ENCODE measurements around the gene CD200R1L.

CD200R1L gene

GRCh38 chr3:112818289-112818688 lies 28.4 kb downstream of the CD200R1L start:
- no peak for DNase-seq (ENCODE audit: low read depth)

GRCh38 chr3:112817797-112818196 lies 28.9 kb downstream of the CD200R1L start:
- DNase-seq (ENCODE audit: low read depth): no peak

GRCh38 chr3:112817271-112817670 lies 29.4 kb downstream of the CD200R1L start:
- DNase-seq (ENCODE audit: low read depth): no peak

DNA sequence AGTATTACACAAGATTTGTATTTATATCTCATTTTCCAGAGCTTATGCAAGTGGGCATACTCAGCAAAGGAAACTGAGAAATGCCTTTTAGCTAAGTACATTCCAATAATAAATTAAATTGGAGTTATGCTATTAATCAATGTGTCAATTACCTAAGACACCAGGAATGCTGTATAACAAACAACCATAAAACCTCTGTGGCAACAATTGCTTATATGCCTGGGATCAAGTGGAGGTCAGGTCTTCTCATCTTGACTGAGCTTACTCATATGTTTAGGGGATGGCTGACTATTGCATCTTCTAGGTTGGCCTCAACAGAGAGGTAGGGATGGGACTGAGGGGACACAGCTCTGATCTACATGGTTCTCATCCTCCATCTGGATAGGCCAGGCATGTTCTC lies 30.7 kb downstream of the CD200R1L start:
- DNase-seq (ENCODE audit: low read depth): no peak

- DNase-seq (ENCODE audit: low read depth): peak; percentile 63
Observed at GRCh38 chr3:112814266-112814665, 32.4 kb downstream of the CD200R1L start.

GRCh38 chr3:112813723-112814171 lies 32.9 kb downstream of the CD200R1L start:
- DNase-seq (ENCODE audit: low read depth): no peak

- no peak for DNase-seq (ENCODE audit: low read depth)
Observed at GRCh38 chr3:112813016-112813415, 33.6 kb downstream of the CD200R1L start.

DNA sequence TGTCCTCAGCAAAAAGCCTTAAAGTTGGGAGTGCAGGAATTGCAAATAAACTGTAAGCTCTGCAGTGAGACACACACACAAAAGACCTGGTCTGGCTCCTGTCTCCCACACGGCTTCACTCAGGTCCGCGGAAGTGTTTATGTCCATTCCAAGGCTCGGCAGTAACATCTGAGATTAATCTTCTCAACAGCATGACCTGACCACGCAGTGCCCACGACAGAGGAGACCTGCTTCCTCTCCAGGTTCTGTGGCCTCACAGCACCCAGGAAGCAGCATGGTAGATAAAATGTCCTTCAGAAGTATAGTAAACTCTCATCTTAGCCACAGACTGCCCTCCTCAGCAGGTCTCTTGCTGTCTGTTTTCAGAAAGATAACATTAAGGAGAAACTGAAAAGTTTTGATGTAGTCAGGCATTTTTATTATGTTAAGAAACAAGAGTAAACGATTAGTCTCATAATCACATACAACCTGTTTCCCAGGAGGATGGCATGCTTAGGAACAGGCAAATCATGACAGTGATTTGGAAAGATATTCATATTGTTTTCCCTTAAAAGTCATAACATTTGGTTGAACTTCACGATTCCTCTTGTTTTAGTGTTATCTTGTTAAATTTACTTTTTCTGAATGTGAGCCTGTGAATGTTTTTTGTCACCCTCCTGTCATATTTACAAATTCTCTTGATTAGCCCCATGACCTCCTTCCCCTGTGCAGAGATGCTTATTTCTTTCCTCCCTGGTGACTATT lies 34.6 kb downstream of the CD200R1L start:
- no peak for DNase-seq (ENCODE audit: low read depth)

DNA sequence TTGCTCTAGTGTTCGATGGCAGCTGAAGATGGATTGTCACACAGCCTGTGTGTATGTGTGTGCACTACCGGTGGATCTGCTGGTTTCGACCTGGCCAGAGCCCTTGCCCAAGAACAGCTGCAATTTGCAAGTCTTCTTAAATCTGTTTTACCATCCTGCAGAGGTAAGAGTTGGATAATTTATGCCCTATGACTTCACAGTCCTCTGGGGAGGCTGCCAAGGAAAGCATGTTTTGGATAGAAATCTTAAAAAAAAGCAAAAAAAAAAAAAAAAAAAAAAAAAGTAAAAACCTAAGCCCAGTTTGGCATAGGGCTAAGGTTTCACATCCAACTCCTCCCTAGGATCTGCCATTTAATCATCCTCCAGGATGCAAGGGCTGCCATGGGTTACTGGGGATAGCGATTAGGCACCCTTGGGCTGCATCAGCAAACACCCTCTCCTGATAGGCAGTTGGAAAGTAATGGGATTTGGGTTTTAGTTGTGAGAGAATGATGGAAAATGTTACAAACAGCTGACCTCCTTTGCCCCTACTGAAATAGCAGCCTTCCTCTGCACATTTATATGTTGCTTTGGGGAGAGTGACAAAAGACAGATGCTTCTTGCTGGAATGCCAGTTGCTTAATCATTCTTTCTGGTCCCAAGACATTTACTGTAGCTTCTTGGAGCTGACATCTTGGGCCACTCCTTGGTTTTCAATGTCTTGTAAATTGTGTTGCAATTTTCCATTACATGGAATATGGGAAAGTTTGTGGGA lies 35.4 kb downstream of the CD200R1L start:
- DNase-seq (ENCODE audit: low read depth): no peak

DNA sequence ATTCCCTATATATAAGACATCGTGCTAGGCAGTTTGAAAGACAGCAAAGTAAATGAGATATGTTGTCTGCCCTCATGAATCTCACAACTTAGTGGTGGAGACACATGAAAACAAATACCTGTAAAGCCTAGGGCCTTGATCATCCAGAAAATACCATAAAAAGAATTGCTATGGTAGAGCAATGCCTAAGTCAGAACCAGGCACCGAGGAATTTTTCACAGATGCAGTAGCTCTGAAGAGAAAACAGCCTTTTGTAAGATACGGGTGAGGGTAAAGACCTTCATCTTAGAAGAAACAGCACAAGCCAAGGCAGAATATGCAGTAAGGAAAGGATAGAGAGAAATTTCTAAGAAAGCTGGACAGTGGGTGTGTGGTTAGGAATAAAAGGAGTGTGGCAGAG lies 36.1 kb downstream of the CD200R1L start:
- no peak for DNase-seq (ENCODE audit: low read depth)

- no peak for DNase-seq (ENCODE audit: low read depth)
Observed at GRCh38 chr3:112808136-112808535, 38.5 kb downstream of the CD200R1L start.

- no peak for DNase-seq (ENCODE audit: low read depth)
Observed at GRCh38 chr3:112807685-112808084, 39.0 kb downstream of the CD200R1L start.

GRCh38 chr3:112806903-112807302 lies 39.8 kb downstream of the CD200R1L start:
- no peak for DNase-seq (ENCODE audit: low read depth)

GRCh38 chr3:112805126-112805525 lies 41.5 kb downstream of the CD200R1L start:
- no peak for DNase-seq (ENCODE audit: low read depth)

DNA sequence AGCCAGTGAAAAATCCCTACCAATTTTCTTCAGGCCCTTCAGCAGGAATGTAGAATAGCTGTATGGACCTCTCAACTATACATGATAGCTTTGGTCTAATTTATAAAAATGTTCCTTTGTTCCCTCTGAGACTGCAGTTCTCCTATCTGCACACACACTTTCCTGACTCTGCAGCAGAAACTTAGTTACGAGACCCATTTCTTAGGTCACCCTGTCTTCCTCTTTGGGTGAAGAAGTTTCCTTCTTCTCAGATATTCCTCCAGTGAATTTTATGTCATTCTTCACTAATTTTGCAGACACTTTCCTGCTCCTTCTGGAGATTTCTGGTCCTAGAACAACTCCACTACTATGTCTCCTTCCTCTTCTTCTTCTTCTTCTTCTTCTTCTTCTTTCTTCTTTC lies 42.6 kb downstream of the CD200R1L start:
- no peak for DNase-seq (ENCODE audit: low read depth)

GRCh38 chr3:112803467-112803866 lies 43.2 kb downstream of the CD200R1L start:
- no peak for DNase-seq (ENCODE audit: low read depth)

DNA sequence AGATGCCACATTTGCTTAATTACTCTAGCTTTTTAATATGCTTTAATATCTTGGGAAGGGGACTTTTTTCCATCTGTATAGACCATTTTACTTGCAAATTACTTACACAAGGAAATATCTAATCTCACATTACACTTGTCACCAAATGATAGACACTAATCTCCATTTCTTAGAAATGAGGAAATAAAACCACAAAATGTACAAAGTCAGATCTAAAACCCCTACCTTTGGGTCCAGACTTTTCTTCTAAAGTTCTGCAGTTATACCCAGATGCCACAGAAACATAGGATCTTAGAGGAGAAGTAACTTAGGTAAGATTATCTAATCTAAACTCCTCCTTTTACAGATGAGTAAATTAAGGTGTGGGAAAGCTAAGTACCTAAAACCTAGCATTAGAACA lies 44.3 kb downstream of the CD200R1L start:
- no peak for DNase-seq (ENCODE audit: low read depth)

DNA sequence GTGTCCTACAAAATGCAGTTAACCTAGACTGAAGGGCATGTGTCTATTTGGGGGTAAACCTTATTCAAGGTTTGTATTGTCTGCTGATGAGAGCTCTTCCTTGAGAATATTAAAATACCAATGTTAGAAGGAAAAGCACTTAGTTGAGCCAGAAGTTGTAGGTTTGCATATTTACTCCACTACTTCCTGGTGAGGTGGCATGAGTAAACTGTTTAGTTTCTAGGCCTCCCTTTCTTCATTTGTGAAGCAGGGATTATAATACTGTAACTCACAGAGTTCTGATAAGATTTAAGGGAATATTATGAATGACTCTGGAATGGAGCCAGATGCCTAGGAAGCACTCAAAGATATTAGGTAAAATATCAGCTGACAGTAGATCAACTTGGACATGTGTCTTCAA lies 46.7 kb downstream of the CD200R1L start:
- no peak for DNase-seq (ENCODE audit: low read depth)

- DNase-seq (ENCODE audit: low read depth): no peak
Observed at GRCh38 chr3:112794622-112795172, 52.0 kb downstream of the CD200R1L start.

DNA sequence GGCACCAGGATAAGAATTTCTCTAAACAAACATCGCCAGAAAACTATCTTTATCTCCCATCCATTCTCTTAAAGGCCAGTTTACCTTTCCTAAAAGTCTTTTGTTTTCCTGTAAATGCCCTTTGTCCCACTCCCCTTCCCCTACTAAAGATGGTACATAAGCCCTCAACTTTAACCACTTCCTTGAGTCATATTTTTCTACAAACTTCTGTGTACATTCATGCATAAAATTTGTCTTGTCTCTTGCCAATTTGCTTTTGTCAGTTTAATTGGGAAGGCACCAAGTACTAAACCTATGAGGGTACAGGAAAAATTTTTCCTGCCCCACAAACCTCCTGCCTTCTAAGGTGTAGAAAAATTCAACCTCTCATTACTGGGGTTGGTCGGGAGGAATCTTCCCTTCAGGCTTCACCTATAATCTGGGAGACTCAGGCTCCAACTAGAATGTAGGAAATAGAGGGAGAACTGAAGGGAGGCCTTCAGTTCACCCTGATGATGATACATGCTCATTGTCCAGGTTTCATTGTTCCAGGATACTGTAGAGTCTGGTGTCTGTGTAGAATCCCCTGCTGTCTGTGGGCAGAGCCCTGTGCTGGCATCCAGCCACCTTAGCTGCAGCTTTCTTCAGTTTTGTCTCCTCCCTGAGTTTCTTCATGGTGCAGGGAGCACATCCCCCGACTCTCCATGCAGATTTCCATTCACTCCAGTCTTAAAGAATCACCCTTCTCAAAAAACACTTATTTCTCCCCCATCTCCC lies 53.2 kb downstream of the CD200R1L start:
- no peak for DNase-seq (ENCODE audit: low read depth)

DNA sequence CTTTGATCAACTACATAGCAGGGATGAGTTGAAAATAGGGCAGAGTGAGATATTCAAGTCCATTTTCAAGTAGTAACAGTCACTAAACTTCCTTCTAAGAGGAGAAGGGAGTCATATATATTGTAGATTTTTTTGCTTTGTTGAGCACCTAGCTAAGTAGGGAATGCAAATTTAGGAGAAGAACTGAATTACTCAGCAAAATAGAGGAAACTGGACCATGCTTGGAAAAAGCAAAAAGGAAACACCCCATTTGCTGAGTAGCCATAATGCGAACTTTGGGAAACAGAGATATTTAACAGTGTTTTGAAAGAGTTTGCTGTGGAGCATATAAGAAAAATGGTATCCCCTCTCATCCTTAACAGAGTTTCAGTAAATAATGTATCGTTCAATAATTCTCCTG lies 54.9 kb downstream of the CD200R1L start:
- no peak for DNase-seq (ENCODE audit: low read depth)

GRCh38 chr3:112789787-112790186 lies 56.9 kb downstream of the CD200R1L start:
- DNase-seq (ENCODE audit: low read depth): no peak

Measured in non-pigmented ciliary epithelial cell (primary cell).